Ammon's horn (tissue), 1 donor: ENCODE data around the gene KIF9.
"Not testable (repeated sequence)": the region's sequence is repeated elsewhere in the genome, so short reads cannot be mapped to it uniquely, and the experiment has no call there.

Experiments
- DNase-seq: peaks from one replicate; pipeline ENCODE4 v3.0.0-alpha.2; 2016; ENCODE audit warnings: low spot score

Gene KIF9

DNA sequence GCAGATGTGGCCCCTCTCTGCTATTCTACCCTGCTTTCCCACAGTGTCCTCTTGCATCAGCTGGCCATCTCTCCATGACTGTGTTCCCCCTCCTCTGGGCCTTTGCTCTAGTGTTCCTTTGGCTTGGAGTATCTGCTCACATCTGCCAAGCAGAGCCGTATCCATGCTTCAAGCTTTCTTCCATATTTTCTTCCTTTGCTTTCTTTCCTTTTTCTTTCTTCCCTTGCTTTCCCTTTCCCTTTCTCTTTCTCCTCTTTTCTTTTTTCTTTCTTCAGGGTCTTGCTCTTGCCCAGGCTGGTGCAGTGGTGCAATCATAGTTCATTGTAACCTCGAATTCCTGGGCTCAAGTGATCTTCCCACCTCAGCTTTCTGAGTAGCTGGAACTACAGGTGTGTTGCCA is 12.7 kb upstream of the KIF9 start:
- DNase-seq = no peak

DNA sequence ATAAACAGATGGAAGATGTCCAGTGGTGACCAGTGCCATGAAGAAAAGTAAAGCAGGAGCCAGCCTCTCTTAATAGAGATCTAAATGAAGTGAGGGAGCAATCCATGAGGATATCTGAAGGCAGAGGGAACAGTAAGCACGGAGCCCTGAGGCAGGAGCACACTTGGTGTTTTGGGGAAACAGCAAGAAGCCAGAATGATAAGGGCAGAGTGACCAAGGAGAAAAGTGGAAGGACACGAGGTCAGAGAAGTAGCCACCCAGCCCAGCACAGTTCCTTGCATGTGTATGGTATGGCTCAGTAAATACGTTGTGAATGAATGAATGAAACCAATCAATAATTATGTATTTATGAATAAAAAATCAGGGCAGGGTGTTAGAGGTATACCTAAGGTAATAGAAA is 11.8 kb upstream of the KIF9 start:
- DNase-seq = no peak

DNA sequence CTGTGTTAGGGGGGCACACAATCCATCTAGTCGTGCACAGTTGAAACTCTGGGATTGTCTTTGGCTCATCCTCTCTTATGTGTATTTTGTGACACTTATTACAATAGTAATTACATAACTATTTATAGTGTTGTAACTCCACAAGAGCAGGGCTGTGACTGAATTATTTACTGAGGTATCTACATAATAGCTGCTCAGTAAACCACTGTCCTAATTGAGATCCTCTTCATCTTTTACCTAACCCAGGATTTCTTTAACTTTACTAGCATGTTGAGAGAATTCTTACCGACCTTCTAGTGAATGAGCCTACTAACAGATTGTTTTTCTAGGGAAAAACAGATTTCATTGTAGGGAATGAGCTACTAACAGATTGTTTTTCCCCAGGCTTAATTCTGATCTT is 11.2 kb upstream of the KIF9 start:
- DNase-seq = no peak

DNA sequence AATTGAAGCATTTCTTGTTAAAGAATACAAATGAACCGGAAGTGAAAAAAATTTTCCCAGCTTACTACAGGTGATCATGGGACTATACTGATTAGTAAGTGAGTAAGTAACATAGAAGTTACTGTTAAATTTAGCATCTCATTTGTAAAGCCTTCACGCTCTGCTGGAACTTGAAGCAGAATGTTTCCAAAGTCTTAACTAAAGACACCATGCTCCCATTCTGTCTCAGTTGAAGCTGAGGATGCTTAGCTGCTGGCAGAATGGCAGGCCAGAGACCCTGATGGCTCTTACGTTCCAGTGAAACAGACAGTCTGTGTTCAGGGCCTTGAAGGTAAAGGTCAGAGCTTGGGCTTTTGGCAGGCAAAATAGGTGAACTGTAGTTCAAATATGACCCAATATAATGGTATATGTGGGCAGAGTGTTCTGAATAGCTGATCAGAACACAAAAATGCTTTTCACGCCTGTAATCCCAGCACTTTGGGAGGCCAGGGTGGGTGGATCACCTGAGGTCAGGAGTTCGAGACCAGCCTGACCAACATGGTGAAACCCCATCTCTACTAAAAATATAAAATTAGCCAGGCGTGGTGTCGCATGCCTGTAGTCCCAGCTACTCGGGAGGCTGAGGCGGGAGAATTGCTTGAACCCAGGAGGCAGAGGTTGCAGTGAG is 9.3 kb upstream of the KIF9 start:
- not testable (repeated sequence) for DNase-seq

DNA sequence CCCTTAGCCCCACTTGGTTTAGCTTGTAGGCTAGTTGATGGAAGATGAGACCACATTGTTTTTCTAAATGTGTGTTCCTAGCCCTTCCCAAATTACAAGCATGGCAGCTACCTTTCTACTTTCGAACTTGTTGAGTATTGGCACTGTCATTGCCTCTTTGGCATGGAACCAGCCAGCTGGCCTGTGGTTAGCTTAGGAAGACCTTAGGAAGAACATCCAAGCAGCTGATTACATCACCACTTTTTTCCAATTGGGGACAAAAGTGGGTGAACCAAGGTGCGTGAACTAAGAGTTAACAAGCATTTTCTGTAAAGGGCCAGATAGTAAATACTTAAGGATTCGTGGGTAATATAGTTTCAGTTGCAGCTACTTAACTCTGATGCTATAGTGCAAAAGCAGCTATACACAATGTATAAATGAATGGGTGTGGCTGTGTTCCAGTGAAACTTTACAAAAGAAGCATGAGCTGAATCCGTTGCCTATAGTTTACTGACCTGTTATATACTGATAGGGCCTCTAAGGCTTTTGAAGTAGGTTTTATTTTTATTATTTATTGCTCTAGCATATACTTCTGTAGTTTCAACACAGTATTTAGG is 8.7 kb upstream of the KIF9 start:
- DNase-seq = no peak

DNA sequence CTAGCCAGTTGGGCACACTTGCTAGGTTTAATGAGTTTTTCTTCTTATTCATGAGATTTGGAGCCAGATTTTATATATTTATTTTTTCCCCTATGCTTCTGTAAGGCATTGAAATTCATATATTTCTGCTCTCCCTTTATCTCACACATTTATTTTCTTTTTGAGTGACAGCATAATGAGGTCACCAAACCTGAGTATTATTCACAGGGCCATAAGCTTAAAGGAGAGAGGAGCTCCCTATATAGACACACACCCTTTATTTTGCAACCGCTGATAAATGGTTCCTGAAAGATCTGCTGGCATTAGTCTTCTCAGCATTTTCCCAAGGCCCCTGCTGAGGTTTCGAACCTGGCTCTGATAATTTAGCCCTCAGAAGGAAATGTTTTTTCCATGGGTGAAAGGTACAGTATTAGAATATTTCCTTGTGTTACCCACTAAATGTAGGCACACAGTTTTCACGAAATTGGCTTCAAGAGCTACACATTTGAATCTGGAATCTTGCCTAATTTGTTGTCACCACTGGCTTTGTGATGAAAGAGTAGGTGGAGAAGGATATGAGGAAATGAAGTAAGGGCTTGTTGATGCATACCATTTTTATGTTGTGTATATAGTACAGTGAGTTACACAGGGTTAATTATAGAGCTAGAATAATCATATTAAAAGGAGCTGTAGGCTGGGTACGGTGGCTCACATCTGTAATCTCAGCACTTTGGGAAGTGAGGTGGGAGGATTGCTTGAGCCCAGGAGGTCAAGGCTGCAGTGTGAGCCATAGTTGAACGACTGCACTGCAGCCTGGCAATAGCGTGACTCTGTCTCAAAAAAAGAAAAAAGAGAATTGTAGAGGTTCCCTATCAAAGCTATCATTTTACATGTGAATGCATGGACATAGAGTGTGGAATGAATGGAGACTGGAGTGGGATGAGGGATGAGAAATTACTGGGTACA is 6.6 kb upstream of the KIF9 start:
- DNase-seq = no peak

DNA sequence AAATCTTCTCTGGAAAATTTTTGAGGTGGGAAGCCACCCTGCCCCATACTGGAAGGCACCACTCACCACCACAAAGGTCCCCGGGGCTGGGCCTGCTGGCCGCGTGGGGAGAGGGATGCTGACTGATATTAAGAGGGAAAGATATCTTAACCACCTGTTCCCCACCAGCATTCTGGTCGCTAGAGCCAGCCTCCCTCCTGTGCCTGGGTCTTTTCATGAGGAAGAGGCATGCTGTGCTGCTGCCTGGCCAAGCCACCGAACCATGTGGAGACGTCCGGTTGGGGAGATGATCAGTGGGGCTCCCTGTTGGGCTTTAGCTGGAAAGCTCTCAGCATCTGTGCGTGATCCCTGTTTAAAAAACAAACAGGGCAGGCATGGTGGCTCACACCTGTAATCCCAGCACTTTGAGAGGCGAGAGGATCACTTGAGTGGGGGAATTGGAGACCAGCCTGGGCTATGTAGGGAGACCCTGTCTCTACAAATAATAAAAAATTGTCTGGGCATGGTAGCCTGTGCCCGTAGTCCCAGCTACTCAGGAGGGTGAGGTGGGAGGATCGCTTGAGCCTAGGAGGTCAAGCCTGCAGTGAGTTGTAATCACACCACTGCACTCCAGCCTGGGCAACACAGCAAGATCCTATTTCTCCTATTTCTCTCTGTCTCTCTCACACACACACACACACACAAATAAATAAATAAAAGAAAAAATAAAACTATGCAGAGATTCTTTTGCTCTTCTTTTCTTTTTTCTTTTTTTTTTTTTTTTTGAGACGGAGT is 1.2 kb upstream of the KIF9 start:
- peak; percentile 24 for DNase-seq

DNA sequence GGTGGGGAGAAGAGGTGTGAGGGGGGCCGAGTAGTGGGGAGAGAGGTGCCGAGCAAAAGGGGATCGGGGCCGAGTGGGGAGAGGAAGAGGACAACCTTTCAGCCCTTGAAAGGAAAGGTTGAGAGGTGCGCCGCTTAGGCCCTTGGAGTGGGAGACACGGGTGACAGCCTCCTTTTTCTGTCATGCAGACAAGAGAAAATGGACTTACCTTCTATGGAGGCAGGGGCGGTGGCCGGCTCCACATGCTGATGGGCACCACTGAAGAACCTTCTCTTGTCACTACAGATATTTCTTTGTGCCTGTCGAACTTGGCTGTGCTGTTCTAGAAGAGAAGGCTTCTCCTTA is 566 bp upstream of the KIF9 start:
- DNase-seq = peak; percentile 28

DNA sequence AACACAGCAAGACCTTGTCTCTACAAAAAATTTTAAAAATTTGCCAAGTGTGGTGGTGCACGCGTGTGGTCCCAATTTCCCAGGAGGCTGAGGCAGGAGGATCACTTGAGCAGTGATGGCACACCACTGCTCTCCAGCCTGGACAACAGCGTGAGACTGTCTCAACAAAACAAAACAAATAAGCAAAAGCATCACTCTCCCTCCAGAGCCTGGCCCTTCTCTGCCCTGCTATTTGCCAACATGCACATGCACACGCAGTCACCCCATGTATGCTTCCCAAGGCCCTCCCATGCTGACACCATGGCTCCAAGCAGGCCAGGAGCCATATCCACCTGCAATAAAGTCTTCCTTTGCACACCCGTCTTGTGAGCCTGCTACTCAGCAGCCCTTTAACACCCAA is 2.1 kb downstream of the KIF9 start:
- DNase-seq = no peak

DNA sequence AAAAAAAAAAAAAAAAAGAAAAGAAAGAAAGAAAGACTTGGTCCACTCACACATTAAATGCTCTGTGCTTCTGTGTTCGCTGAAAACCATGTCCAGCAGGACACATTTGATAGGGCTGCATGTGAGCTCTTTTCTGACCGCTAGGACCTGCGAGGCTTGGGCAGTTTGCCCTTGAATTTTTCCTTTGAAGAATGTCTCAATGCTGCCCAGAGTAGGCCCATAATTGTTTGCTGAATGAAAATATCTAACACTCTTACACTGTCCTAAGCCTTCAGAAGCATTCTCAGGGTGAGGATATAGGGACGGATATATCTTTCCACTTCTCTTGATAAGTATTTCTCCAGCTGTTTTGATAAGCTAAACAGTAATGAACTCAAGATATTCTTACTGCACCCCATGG is 6.0 kb downstream of the KIF9 start:
- DNase-seq = no peak

DNA sequence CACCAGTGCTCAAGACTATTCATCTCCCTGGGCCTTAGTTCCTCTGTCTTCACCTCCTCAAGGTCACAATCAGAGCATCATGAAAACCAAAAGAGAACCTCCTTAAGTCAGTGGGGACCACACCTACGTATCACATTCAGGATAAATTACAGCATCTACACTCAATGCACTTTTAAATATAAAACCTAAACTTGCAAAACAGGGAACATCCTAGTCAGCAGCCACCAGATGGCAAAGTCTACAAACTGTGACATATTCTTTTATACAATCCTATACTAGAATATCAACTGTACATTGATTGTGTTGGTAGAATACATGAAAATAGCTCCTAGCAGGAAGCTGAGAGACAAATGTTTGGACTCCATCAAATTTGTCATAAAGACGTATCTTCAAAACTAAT is 7.9 kb downstream of the KIF9 start:
- no peak for DNase-seq

DNA sequence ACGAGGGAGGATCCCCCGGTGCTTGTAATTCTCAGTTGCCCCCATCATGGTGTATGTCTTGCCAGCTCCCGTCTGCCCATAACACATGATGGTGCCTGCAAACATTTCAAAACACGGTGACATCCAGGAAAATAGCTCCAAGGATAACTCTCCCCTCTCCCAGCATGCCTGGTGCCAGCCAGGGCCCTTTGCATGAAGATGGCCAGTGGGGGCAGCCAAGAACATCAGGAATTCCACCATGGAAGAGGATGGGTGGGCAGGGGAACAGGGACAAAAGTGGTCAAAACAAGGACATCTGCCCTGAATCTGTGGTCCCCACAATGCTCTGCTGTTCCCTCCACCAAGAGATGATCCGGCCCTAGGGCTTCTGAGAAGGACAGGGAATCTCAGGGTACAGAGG is 9.0 kb downstream of the KIF9 start:
- DNase-seq = no peak

DNA sequence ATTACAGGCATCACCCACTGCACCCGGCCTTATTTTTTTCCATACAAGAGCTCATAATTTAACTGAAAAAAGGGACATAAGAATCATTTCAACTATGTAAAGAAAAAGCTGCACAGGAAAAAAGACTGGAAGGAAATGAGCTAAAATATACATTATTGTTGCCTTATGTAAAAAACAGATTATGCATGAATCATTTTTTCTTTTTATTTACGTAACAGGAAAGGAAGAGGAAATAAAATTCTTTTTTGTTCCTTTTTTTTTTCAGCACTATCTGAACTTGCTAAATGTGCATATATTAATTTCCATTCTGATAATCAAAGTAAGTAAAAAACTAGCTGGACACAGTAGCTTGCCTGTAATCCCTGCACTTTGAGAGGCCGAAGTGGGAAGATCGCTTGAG is 12.1 kb downstream of the KIF9 start:
- DNase-seq = no peak

DNA sequence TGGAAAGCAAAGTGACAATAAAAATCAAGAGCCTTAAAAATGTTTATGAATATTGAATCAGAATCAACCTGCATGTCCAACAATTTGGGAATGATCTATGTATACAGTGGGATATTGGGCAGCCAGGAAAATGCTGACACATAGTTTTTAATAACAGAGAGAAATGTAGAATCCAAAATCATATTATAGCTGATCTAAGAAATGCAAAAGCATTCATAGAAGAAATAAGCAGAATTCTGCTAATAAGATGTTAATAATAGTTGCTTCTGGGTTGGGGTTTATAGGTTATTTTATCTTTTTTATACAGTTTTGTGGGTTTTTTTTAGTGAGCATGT is 15.1 kb downstream of the KIF9 start:
- DNase-seq = no peak

DNA sequence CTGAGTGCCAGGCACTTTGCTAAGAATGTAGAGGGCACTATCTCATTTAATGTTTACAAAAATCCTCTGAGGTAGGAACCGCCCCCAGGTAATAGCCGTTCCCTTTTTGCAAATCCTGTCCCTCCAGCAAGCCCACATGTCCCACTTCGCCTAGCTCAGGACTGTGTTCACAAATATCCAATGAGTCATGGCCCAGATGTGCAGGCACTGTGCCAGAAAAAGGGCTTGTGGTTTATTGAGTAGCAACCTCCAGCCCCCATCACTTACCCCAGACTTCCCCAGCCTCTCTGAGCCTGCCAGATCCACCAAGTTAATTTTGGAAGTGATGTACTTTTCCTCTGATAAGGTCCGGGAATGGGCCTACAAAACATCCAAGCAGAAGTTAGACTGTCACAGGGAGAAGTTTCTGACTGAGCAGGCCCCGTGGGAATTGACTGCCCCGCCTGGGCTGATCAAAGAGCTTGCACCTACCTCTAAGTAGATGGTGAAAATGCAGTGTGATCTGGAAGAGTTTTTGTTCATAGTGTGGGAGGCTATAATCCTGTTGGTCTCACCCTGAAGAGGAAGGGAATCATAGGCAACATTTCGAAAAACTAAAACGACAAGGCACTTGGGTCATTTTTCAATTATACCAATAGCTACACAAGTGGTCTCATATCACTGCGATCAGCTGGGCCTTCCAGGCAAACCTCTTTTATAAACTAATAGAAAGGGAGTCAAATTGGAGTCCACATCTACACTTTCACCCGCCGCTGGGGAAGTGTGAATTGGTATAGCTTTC is 15.7 kb downstream of the KIF9 start:
- peak; percentile 57 for DNase-seq

DNA sequence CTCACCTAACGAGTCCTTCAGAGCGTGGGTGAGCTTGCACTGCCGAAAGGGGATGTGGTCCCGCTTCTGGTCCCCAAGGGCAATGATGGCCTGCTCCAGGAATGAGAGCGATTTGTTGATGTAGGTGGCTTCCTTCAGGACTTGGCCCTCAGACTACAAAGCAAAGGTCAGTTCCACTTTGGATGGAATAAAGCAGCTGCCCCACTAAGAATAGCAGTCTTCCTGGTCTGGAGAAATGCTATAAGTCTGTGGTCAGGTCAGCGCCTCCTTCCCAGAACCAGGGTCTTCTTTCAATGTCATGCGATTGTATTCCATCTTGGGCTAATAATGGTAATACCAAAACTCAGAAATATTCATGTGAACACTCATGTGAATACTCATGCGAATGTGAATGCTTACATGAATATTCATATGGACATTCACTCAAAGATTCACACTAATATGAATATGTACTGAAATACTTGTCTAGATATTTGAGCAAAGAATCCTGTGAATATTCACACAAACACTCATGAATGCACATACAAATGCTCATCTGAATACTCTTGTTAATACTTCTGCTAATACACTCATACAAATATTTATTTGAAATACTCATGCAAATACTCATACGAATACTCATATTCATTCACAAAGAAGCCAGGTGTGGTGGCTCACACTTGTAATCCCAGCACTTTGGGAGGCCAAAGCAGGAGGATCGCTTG is 16.7 kb downstream of the KIF9 start:
- DNase-seq = no peak

DNA sequence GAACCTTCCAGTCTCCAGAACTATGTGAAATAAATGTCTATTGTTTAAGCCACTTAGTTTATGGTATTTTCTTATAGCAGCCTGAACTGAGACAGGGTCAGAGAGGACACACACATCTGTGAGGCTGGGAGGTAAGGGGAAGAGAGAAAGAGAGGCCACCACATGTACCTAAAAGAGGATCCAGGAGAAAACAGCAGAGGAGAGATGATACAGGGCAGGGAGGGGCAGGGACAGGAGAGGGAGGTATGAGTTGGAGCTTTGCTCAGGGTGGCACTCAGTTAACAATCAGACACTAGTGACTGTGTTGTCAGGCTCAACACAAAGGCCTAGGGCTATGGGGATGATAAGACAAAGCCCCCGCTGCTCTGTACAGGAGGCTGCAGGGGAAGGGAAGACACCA is 17.6 kb downstream of the KIF9 start:
- DNase-seq = no peak

DNA sequence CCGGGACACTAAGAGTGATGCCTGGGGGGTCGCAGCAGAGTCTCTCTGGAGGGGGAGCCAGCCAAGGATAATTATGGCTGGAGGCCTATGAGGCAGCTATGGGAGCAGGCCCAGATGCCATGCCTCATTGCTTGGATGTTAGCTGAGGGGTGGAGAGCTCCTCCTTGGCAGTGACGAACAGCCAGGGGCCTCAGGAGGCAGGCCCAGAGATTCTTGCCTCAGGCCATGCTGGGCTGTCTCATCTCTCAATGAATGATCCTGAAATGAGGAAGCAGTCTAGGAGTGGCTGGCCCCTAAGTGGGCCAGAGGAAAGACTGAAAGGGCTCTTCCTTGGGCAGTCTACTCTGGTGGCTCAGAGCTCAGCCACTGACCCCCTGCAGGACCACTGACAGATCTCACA is 21.3 kb downstream of the KIF9 start:
- DNase-seq = no peak

DNA sequence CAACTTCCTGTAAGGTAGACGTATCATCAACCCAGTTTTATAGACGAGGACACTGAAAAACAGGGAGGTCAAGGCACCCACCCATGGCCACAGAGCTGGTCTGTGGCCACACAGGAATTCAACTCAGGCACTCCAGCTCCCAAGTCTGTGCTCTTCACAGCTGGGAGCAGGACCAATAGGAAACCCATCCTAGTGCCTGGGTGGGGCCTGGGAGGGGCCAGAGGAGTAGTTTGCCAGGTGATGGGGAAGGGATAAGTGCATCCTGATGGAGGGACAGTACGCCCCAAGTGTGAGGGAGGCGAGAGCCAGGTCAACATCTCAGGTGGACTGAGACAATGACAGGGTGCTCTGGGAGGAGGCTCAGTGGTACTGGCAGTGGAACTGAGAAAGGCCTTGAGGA is 22.0 kb downstream of the KIF9 start:
- DNase-seq = no peak

DNA sequence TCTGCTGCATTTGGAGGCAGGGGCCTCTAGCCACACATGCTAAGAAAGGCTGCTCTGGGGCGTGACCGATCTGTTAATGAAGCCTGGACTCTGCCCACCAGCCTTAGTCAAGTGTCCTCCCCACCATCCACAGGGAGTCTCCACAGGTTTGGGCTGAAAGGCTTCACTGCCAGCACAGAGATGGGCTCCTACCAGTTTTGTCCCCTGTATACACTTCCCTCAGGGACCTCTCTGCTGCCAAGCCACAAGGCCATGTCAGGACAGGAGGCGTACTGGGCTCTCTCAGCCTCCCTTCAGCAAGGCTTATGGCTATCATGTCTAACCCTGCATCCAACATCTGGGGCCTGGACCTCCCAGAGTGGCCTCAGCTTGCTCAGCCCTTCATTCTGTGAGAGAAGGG is 23.5 kb downstream of the KIF9 start:
- DNase-seq = no peak

DNA sequence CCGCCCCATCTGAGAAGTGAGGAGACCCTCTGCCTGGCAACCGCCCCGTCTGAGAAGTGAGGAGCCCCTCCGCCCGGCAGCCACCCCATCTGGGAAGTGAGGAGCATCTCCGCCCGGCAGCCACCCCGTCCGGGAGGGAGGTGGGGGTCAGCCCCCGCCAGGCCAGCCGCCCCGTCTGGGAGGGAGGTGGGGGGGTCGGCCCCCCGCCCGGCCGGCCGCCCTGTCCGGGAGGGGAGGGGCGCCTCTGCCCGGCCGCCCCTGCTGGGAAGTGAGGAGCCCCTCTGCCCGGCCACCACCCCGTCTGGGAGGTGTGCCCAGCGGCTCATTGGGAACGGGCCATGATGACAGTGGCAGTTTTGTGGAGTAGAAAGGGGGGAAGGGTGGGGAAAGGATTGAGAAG is 26.3 kb downstream of the KIF9 start:
- not testable (repeated sequence) for DNase-seq
